Measurements from ENCODE around the gene WDR89.

Gene WDR89, protein sequence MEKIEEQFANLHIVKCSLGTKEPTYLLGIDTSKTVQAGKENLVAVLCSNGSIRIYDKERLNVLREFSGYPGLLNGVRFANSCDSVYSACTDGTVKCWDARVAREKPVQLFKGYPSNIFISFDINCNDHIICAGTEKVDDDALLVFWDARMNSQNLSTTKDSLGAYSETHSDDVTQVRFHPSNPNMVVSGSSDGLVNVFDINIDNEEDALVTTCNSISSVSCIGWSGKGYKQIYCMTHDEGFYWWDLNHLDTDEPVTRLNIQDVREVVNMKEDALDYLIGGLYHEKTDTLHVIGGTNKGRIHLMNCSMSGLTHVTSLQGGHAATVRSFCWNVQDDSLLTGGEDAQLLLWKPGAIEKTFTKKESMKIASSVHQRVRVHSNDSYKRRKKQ

DNA sequence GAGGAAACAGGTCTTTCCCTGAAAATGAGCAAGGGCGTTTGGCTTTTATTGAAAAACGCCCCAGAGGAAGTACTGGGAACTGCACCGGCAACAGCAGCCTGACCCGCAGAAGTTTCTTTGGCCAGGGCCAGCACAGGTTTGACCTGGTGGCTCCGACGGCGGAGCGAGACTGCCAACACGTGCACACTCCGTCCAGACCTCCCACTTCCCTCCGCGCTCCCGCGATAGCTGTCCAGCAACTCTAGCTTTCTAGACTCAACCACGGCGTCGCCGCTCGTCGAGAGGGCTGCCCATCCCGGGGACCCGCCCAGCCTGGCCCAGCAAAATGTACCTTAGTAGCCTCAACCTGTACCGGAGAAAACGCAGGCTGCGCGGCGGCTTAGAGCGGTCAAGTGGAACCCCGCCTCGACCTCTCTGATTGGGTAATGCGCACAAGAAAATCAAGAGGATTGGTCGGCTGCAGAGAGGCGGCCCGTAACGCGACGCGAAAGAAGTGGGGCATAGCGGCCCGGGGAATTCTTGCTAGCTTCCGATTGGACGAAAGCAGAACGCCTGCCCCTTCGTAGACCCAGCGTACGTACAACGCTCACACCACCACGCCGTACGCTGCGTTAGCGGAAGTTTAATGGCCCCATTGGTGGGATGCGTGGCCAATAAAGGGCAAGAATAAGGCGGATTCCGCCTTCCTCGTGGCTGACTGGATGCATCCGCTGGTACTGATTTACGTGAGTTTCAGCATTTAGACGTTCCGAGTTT lies at the start of gene WDR89:
Gene WDR89 (minus strand): TSS at position 399 of the 756 bp plus-strand sequence. CDS start 41,929 bp downstream, outside the sequence.
- TF ChIP-seq, protein P1, sequence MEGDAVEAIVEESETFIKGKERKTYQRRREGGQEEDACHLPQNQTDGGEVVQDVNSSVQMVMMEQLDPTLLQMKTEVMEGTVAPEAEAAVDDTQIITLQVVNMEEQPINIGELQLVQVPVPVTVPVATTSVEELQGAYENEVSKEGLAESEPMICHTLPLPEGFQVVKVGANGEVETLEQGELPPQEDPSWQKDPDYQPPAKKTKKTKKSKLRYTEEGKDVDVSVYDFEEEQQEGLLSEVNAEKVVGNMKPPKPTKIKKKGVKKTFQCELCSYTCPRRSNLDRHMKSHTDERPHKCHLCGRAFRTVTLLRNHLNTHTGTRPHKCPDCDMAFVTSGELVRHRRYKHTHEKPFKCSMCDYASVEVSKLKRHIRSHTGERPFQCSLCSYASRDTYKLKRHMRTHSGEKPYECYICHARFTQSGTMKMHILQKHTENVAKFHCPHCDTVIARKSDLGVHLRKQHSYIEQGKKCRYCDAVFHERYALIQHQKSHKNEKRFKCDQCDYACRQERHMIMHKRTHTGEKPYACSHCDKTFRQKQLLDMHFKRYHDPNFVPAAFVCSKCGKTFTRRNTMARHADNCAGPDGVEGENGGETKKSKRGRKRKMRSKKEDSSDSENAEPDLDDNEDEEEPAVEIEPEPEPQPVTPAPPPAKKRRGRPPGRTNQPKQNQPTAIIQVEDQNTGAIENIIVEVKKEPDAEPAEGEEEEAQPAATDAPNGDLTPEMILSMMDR (IDR thresholded peaks at IDR 0.05; ENCODE audit: control extremely low read depth, extremely low read depth, low read depth, missing control alignments) = peak; percentile 52
- CTCF ChIA-PET = interaction anchor here (0.6 to 2.3 kb wide), 22 partner anchors 8 to 268 kb away, joined by 3 to 21 read pairs (median 6); partner anchors contain the start of gene SGPP1
- POLR2A ChIA-PET = interaction anchor here (0.6 to 1.6 kb wide), 7 partner anchors 29 to 668 kb away, joined by 3 to 9 read pairs (median 5); partner anchors contain the start of gene PPP2R5E
- DNase-seq (ENCODE audit: extremely low spot score) = peak; percentile 95

DNA sequence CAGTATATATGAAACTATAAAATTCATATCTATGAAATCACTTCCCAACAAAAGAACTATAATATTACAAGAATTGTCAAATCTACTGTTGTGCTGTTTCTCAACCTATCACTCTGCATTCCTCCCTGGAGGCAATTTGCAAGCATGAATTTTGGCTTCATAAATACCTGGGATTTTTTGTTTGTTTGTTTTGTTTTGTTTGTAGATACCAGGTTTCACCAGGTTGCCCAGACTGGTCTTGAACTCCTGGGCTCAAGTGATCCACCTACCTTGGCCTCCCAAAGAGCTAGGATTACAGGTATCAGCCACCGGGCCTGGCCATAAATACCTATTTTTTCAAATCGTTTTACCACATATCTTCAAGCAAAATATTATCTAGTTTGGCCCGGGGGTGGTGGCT lies 47.5 kb upstream of the WDR89 start:
- TF ChIP-seq, protein P1 (IDR thresholded peaks at IDR 0.05; ENCODE audit: control extremely low read depth, extremely low read depth, low read depth, missing control alignments) = no peak
- no peak for DNase-seq (ENCODE audit: extremely low spot score)
- ChIA-PET POLR2A (interaction anchor here (0.5 kb wide), 1 partner anchor 28 kb away, joined by 3 read pairs; no protein-coding TSS in a partner anchor), CTCF (interaction anchor here (1.2 kb wide), 1 partner anchor 81 kb away, joined by 4 read pairs; no protein-coding TSS in a partner anchor)

DNA sequence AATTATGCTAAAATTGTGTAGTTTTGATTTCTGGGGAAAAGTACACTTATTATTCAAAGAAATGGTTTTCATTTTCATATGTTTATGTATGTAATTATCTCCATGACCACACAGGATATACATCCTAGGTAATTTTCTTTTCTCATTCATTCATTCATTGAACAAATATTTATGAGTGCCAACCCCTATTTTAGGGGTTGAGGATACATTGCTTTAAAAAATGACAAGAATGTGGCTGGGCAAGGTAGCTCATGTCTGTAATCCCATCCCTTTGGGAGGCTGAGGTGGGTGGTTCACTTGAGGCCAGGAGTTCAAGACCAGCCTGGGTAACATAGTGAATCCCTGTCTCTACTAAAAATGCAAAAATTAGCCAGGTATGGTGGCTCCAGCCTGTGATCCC lies 45.3 kb upstream of the WDR89 start:
- TF ChIP-seq, protein P1 (IDR thresholded peaks at IDR 0.05; ENCODE audit: control extremely low read depth, extremely low read depth, low read depth, missing control alignments) = no peak
- ChIA-PET POLR2A (no interaction called here), CTCF (no interaction called here)
- DNase-seq (ENCODE audit: extremely low spot score) = no peak

DNA sequence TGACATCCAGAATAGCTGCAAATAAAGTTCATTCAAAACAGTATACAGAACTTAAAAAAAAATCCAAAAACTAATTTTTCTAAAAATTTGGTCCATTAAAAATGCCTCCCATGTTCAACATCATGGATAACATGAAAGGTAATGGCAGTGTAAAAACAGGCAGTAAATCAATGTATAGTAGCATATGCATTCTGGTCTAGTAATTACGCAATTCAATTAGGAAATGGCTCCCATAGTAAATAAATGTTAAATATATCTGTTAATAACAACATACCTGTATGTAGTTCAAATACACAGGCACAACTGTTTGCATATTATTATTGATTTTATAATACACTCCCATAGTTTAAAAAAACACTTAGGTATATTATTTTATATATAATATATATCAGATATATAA lies 43.7 kb upstream of the WDR89 start:
- CTCF ChIA-PET = no interaction called here
- DNase-seq (ENCODE audit: extremely low spot score) = no peak
- TF ChIP-seq, protein P1 (IDR thresholded peaks at IDR 0.05; ENCODE audit: control extremely low read depth, extremely low read depth, low read depth, missing control alignments) = no peak
- POLR2A ChIA-PET = no interaction called here

DNA sequence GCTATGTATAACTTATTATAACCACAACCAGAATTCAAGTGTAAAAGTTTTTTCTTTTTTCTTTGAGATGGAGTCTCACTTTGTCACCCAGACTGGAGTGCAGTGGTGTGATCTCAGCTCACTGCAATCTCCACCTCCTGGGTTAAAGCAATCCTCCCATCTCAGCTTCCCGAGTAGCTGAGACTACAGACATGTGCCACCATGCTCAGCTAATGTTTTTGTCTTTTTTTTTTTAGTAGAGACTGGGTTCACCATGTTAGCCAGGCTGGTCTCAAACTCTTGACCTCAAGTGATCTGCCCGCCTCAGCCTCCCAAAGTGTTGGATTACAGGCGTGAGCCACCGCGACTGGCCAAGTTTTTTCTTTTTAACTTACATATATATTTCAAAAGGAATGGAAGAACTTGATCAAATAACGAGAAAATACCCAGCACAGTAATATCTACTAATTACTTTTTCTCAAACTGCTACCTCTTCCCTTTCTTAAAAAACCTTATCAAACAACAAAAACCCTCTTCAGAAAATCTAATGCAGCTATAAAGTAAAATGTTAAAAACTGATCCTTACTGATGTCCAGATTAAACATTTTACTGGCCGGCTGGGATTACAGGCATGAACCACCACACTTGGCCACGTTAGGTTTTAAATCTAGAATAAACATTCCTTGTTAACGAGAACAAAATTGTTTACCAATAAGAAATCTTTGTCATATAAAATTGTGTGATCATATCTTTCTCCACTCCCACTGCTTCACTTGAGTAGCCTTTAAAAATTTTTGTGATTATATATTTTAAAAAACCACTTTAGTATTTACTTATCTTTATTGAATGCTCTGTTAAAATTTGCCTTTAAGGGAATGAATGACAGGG lies 41.3 kb upstream of the WDR89 start:
- CTCF ChIA-PET = interaction anchor here (0.9 kb wide), 1 partner anchor 9 kb away, joined by 3 read pairs; no protein-coding TSS in a partner anchor
- no peak for DNase-seq (ENCODE audit: extremely low spot score)
- TF ChIP-seq, protein P1 (IDR thresholded peaks at IDR 0.05; ENCODE audit: control extremely low read depth, extremely low read depth, low read depth, missing control alignments) = no peak
- POLR2A ChIA-PET = no interaction called here

Measured in GM10248 (cell line).